ENCODE data around the gene PTPN12. TPM values are rescaled to one million over a fixed set of nuclear protein-coding genes. Genes with fewer than 3 reads are reported as not detected.
"Not testable (repeated sequence)": the region's sequence is repeated elsewhere in the genome, so short reads cannot be mapped to it uniquely, and the experiment has no call there.

PTPN12 gene
- polyA plus RNA-seq, 1 donor from 2014 or later: 49.5 TPM

DNA sequence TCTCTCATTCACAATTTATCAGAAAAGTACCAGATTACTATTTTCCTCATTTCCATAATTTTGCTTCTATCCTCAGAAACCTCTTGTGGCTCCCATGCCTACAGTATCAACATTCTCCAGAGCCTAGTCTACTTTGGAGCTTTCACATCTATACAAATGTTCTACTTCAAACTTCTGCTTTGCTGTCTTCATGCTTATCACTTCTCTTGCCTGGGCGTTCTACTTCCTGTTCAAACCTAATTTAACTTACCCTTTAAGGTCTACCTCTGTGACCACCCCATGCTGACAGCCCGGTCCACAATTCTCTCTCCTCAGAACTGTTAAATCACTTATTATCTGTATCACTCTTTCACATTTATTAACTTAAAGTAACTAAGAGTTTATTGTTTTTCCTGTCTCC, 6.1 kb upstream of the PTPN12 start:
- TF ChIP-seq POLR2AphosphoS5 (IDR thresholded peaks at IDR 0.05) (no peak), RAD21 (conservative IDR thresholded peaks at IDR 0.05) (no peak), CTCF (IDR thresholded peaks at IDR 0.05; ENCODE audit: poor library complexity, severe bottlenecking) (no peak), TAF1 (IDR thresholded peaks at IDR 0.05; ENCODE audit: low read depth) (no peak), EP300 (conservative IDR thresholded peaks at IDR 0.05; ENCODE audit: poor library complexity, severe bottlenecking) (no peak), MXI1 (conservative IDR thresholded peaks at IDR 0.05; ENCODE audit: poor library complexity, severe bottlenecking) (no peak), REST (IDR thresholded peaks at IDR 0.05; ENCODE audit: borderline replicate concordance) (no peak), EZH2 (IDR thresholded peaks at IDR 0.05; ENCODE audit: borderline replicate concordance, insufficient read depth, low read length, poor library complexity, severe bottlenecking) (no peak), SMC3 (conservative IDR thresholded peaks at IDR 0.05; ENCODE audit: poor library complexity) (no peak)
- no peak overlapping the region for H3K27ac ChIP-seq (ENCODE audit: low read length)
- H4K20me1 ChIP-seq (ENCODE audit: insufficient read depth): no peaks in the 10 kb centered on the region
- H3K79me2 ChIP-seq (replicated peaks; ENCODE audit: insufficient read depth, low read length): no peaks in the 10 kb centered on the region
- no peaks in the 10 kb centered on the region for H3K36me3 ChIP-seq (ENCODE audit: insufficient read depth, low read length)
- H3K4me2 ChIP-seq (ENCODE audit: low read length): no peak overlapping the region
- no peaks in the 10 kb centered on the region for H3K9me2 ChIP-seq (ENCODE audit: insufficient read depth, low read length)
- no peaks in the 10 kb centered on the region for H3F3A ChIP-seq (ENCODE audit: insufficient read depth, low read length, poor library complexity, severe bottlenecking)
- no peaks in the 10 kb centered on the region for H3K9me3 ChIP-seq (ENCODE audit: low read length)
- H3K9ac ChIP-seq (ENCODE audit: low read length): no peak overlapping the region
- H2AFZ ChIP-seq (ENCODE audit: low read depth, low read length): no peak overlapping the region
- H3K27me3 ChIP-seq (ENCODE audit: insufficient read depth, low read depth, low read length): no peaks in the 10 kb centered on the region
- no peak overlapping the region for H3K4me3 ChIP-seq (ENCODE audit: low read length)

DNA sequence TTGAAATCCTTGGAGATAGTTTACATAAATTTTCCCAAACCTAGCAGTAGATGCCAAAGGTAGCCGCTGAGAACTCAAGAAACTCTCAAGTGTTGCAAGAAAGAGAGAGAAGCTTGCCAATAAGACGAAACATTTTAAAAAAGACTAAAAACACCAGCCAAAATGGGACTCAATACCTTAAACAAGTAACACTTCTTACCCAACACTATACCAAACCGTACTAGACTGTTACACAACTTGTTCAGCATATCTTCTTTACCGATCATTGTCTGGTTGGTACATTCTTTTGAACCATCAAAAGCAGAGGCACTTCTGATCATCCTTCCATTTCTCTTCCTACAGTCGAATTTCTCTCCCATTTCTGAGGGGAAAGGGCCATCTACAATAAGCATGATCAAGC, 4.8 kb upstream of the PTPN12 start:
- no peak overlapping the region for H3K4me3 ChIP-seq (ENCODE audit: low read length)
- no peaks in the 10 kb centered on the region for H3K79me2 ChIP-seq (replicated peaks; ENCODE audit: insufficient read depth, low read length)
- H3K9ac ChIP-seq (ENCODE audit: low read length): no peak overlapping the region
- no peaks in the 10 kb centered on the region for H3K9me2 ChIP-seq (ENCODE audit: insufficient read depth, low read length)
- H3K36me3 ChIP-seq (ENCODE audit: insufficient read depth, low read length): no peaks in the 10 kb centered on the region
- H2AFZ ChIP-seq (ENCODE audit: low read depth, low read length): no peak overlapping the region
- no peaks in the 10 kb centered on the region for H4K20me1 ChIP-seq (ENCODE audit: insufficient read depth)
- H3K9me3 ChIP-seq (ENCODE audit: low read length): no peaks in the 10 kb centered on the region
- no peak overlapping the region for H3K4me2 ChIP-seq (ENCODE audit: low read length)
- H3K27ac ChIP-seq (ENCODE audit: low read length): no peak overlapping the region
- H3K27me3 ChIP-seq (ENCODE audit: insufficient read depth, low read depth, low read length): no peaks in the 10 kb centered on the region
- no peaks in the 10 kb centered on the region for H3F3A ChIP-seq (ENCODE audit: insufficient read depth, low read length, poor library complexity, severe bottlenecking)
- TF ChIP-seq CTCF (IDR thresholded peaks at IDR 0.05; ENCODE audit: poor library complexity, severe bottlenecking): no peak

- not testable (repeated sequence) for H3K9ac ChIP-seq (ENCODE audit: low read length); H3K4me3 ChIP-seq (ENCODE audit: low read length); H3K9me2 ChIP-seq (ENCODE audit: insufficient read depth, low read length)
Observed at GRCh38 chr7:77532732-77533131, 4.4 kb upstream of the PTPN12 start.

DNA sequence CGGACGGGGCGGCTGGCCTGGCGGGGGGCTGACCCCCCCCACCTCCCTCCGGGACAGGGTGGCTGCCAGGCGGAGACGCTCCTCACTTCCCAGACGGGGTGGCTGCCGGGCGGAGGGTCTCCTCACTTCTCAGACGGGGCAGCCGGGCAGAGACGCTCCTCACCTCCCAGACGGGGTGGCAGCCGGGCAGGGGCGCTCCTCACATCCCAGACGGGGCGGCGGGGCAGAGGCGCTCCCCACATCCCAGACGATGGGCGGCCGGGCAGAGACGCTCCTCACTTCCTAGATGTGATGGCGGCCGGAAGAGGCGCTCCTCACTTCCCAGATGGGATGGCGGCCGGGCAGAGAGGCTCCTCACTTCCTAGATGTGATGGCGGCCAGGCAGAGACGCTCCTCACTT, 3.0 kb upstream of the PTPN12 start:
- H3K36me3 ChIP-seq (ENCODE audit: insufficient read depth, low read length); H3F3A ChIP-seq (ENCODE audit: insufficient read depth, low read length, poor library complexity, severe bottlenecking); H3K27me3 ChIP-seq (ENCODE audit: insufficient read depth, low read depth, low read length); H3K27ac ChIP-seq (ENCODE audit: low read length); H3K79me2 ChIP-seq (replicated peaks; ENCODE audit: insufficient read depth, low read length); H2AFZ ChIP-seq (ENCODE audit: low read depth, low read length); H3K4me3 ChIP-seq (ENCODE audit: low read length); H4K20me1 ChIP-seq (ENCODE audit: insufficient read depth); H3K9ac ChIP-seq (ENCODE audit: low read length); H3K9me2 ChIP-seq (ENCODE audit: insufficient read depth, low read length); H3K4me2 ChIP-seq (ENCODE audit: low read length); H3K9me3 ChIP-seq (ENCODE audit: low read length): not testable (repeated sequence)

More at GRCh38 chr7:77532732-77533131, 4.4 kb upstream of the PTPN12 start:
- H3K36me3 ChIP-seq (ENCODE audit: insufficient read depth, low read length); H3K79me2 ChIP-seq (replicated peaks; ENCODE audit: insufficient read depth, low read length); H3K27me3 ChIP-seq (ENCODE audit: insufficient read depth, low read depth, low read length); H3K4me2 ChIP-seq (ENCODE audit: low read length); H4K20me1 ChIP-seq (ENCODE audit: insufficient read depth); H3K27ac ChIP-seq (ENCODE audit: low read length); H3K9me3 ChIP-seq (ENCODE audit: low read length); H3F3A ChIP-seq (ENCODE audit: insufficient read depth, low read length, poor library complexity, severe bottlenecking); H2AFZ ChIP-seq (ENCODE audit: low read depth, low read length): not testable (repeated sequence)

Measured in neural cell (in vitro differentiated cells).